ENCODE measurements around the gene SPRY4. TPM values are rescaled to one million over a fixed set of nuclear protein-coding genes. Genes with fewer than 3 reads are reported as not detected.
A peak's percentile ranks its signal among the peaks of the same experiment; 100 is the strongest.

The SPRY4 gene
- total RNA-seq, 1 donor from 2014 or later, result 42.1 TPM

- DNase-seq (ENCODE audit: low read depth, low spot score), result no peak
- Mint-ChIP-seq H3K4me1 (peaks cover 72% of the 10 kb centered on the region), H3K4me3 (peak overlapping the region; percentile 33), H3K27ac (ENCODE audit: unreplicated experiment) (peak overlapping the region; percentile 79), H3K9me3 (no peaks in the 10 kb centered on the region), H3K36me3 (ENCODE audit: low read depth) (no peaks in the 10 kb centered on the region), H3K27me3 (ENCODE audit: low read depth) (no peaks in the 10 kb centered on the region)
- TF ChIP-seq, protein P1, sequence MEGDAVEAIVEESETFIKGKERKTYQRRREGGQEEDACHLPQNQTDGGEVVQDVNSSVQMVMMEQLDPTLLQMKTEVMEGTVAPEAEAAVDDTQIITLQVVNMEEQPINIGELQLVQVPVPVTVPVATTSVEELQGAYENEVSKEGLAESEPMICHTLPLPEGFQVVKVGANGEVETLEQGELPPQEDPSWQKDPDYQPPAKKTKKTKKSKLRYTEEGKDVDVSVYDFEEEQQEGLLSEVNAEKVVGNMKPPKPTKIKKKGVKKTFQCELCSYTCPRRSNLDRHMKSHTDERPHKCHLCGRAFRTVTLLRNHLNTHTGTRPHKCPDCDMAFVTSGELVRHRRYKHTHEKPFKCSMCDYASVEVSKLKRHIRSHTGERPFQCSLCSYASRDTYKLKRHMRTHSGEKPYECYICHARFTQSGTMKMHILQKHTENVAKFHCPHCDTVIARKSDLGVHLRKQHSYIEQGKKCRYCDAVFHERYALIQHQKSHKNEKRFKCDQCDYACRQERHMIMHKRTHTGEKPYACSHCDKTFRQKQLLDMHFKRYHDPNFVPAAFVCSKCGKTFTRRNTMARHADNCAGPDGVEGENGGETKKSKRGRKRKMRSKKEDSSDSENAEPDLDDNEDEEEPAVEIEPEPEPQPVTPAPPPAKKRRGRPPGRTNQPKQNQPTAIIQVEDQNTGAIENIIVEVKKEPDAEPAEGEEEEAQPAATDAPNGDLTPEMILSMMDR (conservative IDR thresholded peaks at IDR 0.05), result no peak
Measured at GRCh38 chr5:142360607-142361120, 35.8 kb upstream of the SPRY4 start.

DNA sequence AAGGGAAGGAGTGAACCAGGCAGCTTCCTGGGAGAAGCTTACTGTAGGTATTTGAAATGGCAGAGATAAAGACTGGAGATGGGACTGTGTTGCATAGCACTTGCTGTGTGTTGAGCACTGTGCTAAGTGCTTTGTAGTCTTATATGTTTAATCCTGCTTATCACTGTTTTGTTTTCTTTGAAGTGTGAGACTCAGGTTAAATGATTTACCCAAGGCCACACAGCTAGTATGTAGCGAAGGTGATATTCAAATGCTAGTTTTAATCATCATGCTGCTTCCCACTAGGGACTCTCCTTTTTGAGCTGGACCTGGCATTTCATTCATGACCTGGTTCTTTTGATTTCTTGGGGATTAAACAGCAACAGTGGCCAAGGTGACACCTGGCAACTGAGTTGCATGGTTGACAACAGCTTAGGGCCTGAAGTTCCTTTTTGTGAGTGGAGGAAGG lies 35.3 kb upstream of the SPRY4 start:
- Mint-ChIP-seq H3K27me3 (ENCODE audit: low read depth) (no peaks in the 10 kb centered on the region), H3K4me1 (peaks cover 69% of the 10 kb centered on the region), H3K27ac (ENCODE audit: unreplicated experiment) (no peak overlapping the region), H3K9me3 (no peaks in the 10 kb centered on the region), H3K36me3 (ENCODE audit: low read depth) (no peaks in the 10 kb centered on the region), H3K4me3 (peak overlapping the region; percentile 33)
- TF ChIP-seq, protein P1 (conservative IDR thresholded peaks at IDR 0.05), result no peak
- no peak for DNase-seq (ENCODE audit: low read depth, low spot score)

- Mint-ChIP-seq H3K4me1 (peaks cover 67% of the 10 kb centered on the region), H3K27ac (ENCODE audit: unreplicated experiment) (no peak overlapping the region), H3K27me3 (ENCODE audit: low read depth) (no peaks in the 10 kb centered on the region), H3K4me3 (peak overlapping the region; percentile 88), H3K36me3 (ENCODE audit: low read depth) (no peaks in the 10 kb centered on the region), H3K9me3 (no peaks in the 10 kb centered on the region)
- no peak for DNase-seq (ENCODE audit: low read depth, low spot score)
- TF ChIP-seq, protein P1 (conservative IDR thresholded peaks at IDR 0.05), result no peak
Measured at GRCh38 chr5:142358648-142359047, 33.8 kb upstream of the SPRY4 start.

DNA sequence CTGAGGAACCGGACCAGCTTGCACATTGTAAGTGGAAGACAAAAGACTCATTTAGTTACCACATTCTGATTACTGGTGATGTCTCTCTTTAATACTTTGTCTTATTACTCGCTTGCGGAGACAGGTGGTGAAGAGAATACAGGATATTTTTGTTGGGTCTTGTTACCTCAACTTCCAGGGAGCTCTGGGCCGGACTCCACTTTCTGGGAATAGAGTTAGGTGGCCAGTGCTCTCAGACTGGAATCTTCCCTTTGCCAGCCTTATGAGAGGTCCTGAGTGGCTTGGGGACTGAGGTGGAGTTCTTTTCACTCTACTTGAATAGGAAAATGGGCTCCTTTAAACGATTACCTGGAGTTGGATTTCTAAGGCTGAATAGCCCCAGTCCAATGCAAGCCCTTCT lies 33.3 kb upstream of the SPRY4 start:
- H3K27ac Mint-ChIP-seq (ENCODE audit: unreplicated experiment), result peak overlapping the region; percentile 99
- no peaks in the 10 kb centered on the region for H3K9me3 Mint-ChIP-seq
- peak overlapping the region; percentile 88 for H3K4me3 Mint-ChIP-seq
- peaks cover 66% of the 10 kb centered on the region for H3K4me1 Mint-ChIP-seq
- H3K27me3 Mint-ChIP-seq (ENCODE audit: low read depth), result no peaks in the 10 kb centered on the region
- TF ChIP-seq, protein P1 (conservative IDR thresholded peaks at IDR 0.05), result no peak
- DNase-seq (ENCODE audit: low read depth, low spot score), result no peak
- H3K36me3 Mint-ChIP-seq (ENCODE audit: low read depth), result no peaks in the 10 kb centered on the region

GRCh38 chr5:142357469-142358090 lies 32.8 kb upstream of the SPRY4 start:
- no peaks in the 10 kb centered on the region for H3K27me3 Mint-ChIP-seq (ENCODE audit: low read depth)
- no peaks in the 10 kb centered on the region for H3K36me3 Mint-ChIP-seq (ENCODE audit: low read depth)
- H3K27ac Mint-ChIP-seq (ENCODE audit: unreplicated experiment), result peak overlapping the region; percentile 99
- TF ChIP-seq, protein P1 (conservative IDR thresholded peaks at IDR 0.05), result no peak
- peaks cover 67% of the 10 kb centered on the region for H3K4me1 Mint-ChIP-seq
- no peak for DNase-seq (ENCODE audit: low read depth, low spot score)
- H3K9me3 Mint-ChIP-seq, result no peaks in the 10 kb centered on the region
- peak overlapping the region; percentile 88 for H3K4me3 Mint-ChIP-seq
